Measurements from ENCODE around the gene METTL6. TPM values are rescaled to one million over a fixed set of nuclear protein-coding genes. Genes with fewer than 3 reads are reported as not detected.
"Not testable (repeated sequence)": the region's sequence is repeated elsewhere in the genome, so short reads cannot be mapped to it uniquely, and the experiment has no call there.

The METTL6 gene
- total RNA-seq, 1 donor from 2014 or later: 20.1 TPM

- peaks cover 5% of the 10 kb centered on the region for H3K9me3 Mint-ChIP-seq
- no peak overlapping the region for H3K27ac Mint-ChIP-seq
- no peak for DNase-seq (ENCODE audit: extremely low spot score, unreplicated experiment)
- H3K36me3 Mint-ChIP-seq: peaks cover 8% of the 10 kb centered on the region
- H3K27me3 Mint-ChIP-seq: no peaks in the 10 kb centered on the region
- peaks cover 5% of the 10 kb centered on the region for H3K4me1 Mint-ChIP-seq (ENCODE audit: unreplicated experiment)
- TF ChIP-seq CTCF (conservative IDR thresholded peaks at IDR 0.05): no peak
- no peak overlapping the region for H3K4me3 Mint-ChIP-seq
Measured at GRCh38 chr3:15458212-15458780, 31.0 kb upstream of the METTL6 start.

- not testable (repeated sequence) for DNase-seq (ENCODE audit: extremely low spot score, unreplicated experiment); H3K36me3 Mint-ChIP-seq; H3K4me1 Mint-ChIP-seq (ENCODE audit: unreplicated experiment); H3K9me3 Mint-ChIP-seq; H3K27me3 Mint-ChIP-seq; H3K4me3 Mint-ChIP-seq; H3K27ac Mint-ChIP-seq
Measured at GRCh38 chr3:15456915-15457314, 29.6 kb upstream of the METTL6 start.

GRCh38 chr3:15456321-15456720 is 29.0 kb upstream of the METTL6 start:
- Mint-ChIP-seq H3K9me3 (peaks cover 5% of the 10 kb centered on the region), H3K27ac (no peak overlapping the region), H3K4me1 (ENCODE audit: unreplicated experiment) (peaks cover 5% of the 10 kb centered on the region), H3K36me3 (peaks cover 8% of the 10 kb centered on the region), H3K4me3 (no peak overlapping the region), H3K27me3 (no peaks in the 10 kb centered on the region)
- DNase-seq (ENCODE audit: extremely low spot score, unreplicated experiment): no peak
- TF ChIP-seq CTCF (conservative IDR thresholded peaks at IDR 0.05): no peak

GRCh38 chr3:15455756-15456155 is 28.4 kb upstream of the METTL6 start:
- Mint-ChIP-seq H3K27ac (no peak overlapping the region), H3K27me3 (no peaks in the 10 kb centered on the region), H3K36me3 (peaks cover 8% of the 10 kb centered on the region), H3K4me3 (no peak overlapping the region), H3K9me3 (peaks cover 5% of the 10 kb centered on the region), H3K4me1 (ENCODE audit: unreplicated experiment) (peaks cover 4% of the 10 kb centered on the region)
- TF ChIP-seq CTCF (conservative IDR thresholded peaks at IDR 0.05): no peak
- DNase-seq (ENCODE audit: extremely low spot score, unreplicated experiment): no peak

GRCh38 chr3:15454965-15455364 is 27.6 kb upstream of the METTL6 start:
- Mint-ChIP-seq H3K27ac (no peak overlapping the region), H3K4me3 (no peak overlapping the region), H3K4me1 (ENCODE audit: unreplicated experiment) (no peaks in the 10 kb centered on the region), H3K27me3 (no peaks in the 10 kb centered on the region), H3K9me3 (peaks cover 5% of the 10 kb centered on the region), H3K36me3 (peaks cover 11% of the 10 kb centered on the region)
- no peak for TF ChIP-seq CTCF (conservative IDR thresholded peaks at IDR 0.05)
- DNase-seq (ENCODE audit: extremely low spot score, unreplicated experiment): no peak

GRCh38 chr3:15453991-15454625 is 26.8 kb upstream of the METTL6 start:
- Mint-ChIP-seq H3K27me3 (no peaks in the 10 kb centered on the region), H3K4me3 (no peak overlapping the region), H3K9me3 (peaks cover 5% of the 10 kb centered on the region), H3K36me3 (peaks cover 11% of the 10 kb centered on the region), H3K27ac (no peak overlapping the region), H3K4me1 (ENCODE audit: unreplicated experiment) (no peaks in the 10 kb centered on the region)
- no peak for DNase-seq (ENCODE audit: extremely low spot score, unreplicated experiment)
- no peak for TF ChIP-seq CTCF (conservative IDR thresholded peaks at IDR 0.05)
